ENCODE data around the gene PRX. TPM values are rescaled to one million over a fixed set of nuclear protein-coding genes. Genes with fewer than 3 reads are reported as not detected.

The PRX gene
- total RNA-seq, 1 experiment from 2014 or later: 1.6 TPM

DNA sequence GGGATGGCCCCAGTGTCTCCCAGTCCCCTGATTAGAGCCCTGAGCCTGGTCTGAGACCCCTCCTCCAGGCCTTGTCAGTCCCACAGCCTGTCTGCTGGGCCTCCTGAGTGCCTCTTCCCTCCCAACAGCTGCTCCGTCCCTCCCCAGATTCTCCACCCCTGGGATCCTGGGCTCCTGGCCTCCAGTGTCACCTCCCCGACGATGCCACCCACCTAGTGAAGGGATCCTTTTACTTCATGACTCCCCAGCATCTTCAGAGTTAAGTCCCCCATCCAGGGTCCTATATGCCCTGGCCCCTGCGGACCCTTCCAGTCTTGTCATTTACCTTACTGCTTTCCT lies 4.4 kb upstream of the PRX start:
- no peak for DNase-seq
- no TSS peak for BruUV-seq (replicated peaks)
- CTCF ChIA-PET: interaction anchor here (0.5 kb wide), 1 partner anchor 15 kb away, joined by 4 read pairs; no protein-coding TSS in a partner anchor
- Mint-ChIP-seq H3K9me3 (ENCODE audit: low read depth, unreplicated experiment) (no peaks in the 10 kb centered on the region), H3K36me3 (ENCODE audit: insufficient read depth, unreplicated experiment) (peaks cover 31% of the 10 kb centered on the region), H3K4me1 (ENCODE audit: low read depth, unreplicated experiment) (peaks cover 44% of the 10 kb centered on the region), H3K27me3 (ENCODE audit: unreplicated experiment) (no peaks in the 10 kb centered on the region), H3K4me3 (ENCODE audit: low read depth, unreplicated experiment) (no peak overlapping the region), H3K27ac (ENCODE audit: unreplicated experiment) (no peak overlapping the region)
- TF ChIP-seq, protein P1, sequence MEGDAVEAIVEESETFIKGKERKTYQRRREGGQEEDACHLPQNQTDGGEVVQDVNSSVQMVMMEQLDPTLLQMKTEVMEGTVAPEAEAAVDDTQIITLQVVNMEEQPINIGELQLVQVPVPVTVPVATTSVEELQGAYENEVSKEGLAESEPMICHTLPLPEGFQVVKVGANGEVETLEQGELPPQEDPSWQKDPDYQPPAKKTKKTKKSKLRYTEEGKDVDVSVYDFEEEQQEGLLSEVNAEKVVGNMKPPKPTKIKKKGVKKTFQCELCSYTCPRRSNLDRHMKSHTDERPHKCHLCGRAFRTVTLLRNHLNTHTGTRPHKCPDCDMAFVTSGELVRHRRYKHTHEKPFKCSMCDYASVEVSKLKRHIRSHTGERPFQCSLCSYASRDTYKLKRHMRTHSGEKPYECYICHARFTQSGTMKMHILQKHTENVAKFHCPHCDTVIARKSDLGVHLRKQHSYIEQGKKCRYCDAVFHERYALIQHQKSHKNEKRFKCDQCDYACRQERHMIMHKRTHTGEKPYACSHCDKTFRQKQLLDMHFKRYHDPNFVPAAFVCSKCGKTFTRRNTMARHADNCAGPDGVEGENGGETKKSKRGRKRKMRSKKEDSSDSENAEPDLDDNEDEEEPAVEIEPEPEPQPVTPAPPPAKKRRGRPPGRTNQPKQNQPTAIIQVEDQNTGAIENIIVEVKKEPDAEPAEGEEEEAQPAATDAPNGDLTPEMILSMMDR (IDR thresholded peaks at IDR 0.05; ENCODE audit: unreplicated experiment): no peak
- intact Hi-C loops (cut with micrococcal nuclease; ENCODE audit: unreplicated experiment): no loop called here

DNA sequence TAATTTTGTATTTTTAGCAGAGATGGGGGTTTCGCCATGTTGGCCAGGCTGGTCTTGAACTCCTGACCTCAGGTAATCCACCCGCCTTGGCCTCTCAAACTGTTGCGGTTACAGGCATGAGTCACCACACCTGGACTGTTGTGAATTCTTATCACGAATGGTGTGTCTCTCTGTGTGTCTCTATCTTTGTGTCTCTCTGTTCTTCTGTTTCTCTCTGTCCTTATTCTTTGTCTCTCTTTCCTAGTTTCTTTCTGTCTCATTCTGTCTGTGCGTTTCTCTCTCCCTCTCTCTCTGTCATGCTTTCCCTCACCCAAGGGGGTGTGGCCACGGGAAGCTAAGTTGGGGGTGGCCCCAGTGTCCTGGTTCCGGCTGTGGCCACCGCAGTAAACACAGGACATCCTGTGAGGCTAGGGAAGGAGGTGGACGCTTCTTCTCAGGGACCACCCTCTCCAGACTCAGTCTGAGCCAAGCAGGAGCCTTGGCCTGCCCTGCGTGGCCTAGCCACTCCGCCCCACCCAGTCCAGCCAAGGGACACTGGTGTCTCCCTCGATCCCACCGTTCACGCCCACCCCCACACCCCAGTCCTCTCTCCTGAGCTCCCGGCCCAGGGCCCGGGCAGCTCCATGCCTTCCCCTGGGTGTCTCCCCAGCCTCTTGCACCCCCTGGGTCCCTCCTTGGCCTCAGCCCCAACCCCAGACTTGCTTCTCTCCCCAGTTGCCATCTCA lies 3.9 kb upstream of the PRX start:
- H3K4me1 Mint-ChIP-seq (ENCODE audit: low read depth, unreplicated experiment): peaks cover 45% of the 10 kb centered on the region
- CTCF ChIA-PET: interaction anchor here (0.5 kb wide), 1 partner anchor 14 kb away, joined by 4 read pairs; no protein-coding TSS in a partner anchor
- H3K4me3 Mint-ChIP-seq (ENCODE audit: low read depth, unreplicated experiment): peak overlapping the region; percentile 6
- H3K36me3 Mint-ChIP-seq (ENCODE audit: insufficient read depth, unreplicated experiment): peaks cover 26% of the 10 kb centered on the region
- BruUV-seq (replicated peaks): no TSS peak
- H3K27ac Mint-ChIP-seq (ENCODE audit: unreplicated experiment): peak overlapping the region; percentile 40
- peak; percentile 61 for DNase-seq
- no peaks in the 10 kb centered on the region for H3K27me3 Mint-ChIP-seq (ENCODE audit: unreplicated experiment)
- intact Hi-C loops (cut with micrococcal nuclease; ENCODE audit: unreplicated experiment): no loop called here
- no peaks in the 10 kb centered on the region for H3K9me3 Mint-ChIP-seq (ENCODE audit: low read depth, unreplicated experiment)
- TF ChIP-seq, protein P1 (IDR thresholded peaks at IDR 0.05; ENCODE audit: unreplicated experiment): no peak

DNA sequence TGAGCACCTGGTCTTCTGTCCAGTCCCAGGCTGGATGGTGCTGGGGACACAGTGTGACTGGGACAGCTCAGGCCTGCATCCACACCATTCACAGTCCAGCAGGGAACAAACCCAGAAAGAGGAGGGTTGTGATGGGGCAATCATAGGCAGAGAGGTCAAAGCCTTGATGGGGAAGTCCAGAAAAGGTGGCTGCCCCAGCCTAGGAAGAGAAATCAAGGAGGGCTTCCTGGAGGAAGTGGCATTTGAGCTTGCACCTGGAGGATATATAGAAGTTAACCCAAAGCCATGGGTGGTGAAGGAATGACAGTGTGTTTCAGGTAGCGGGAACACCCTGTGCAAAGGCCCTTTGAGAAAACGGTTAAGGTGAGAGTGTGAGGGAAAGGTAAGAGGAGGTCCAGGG lies 2.6 kb upstream of the PRX start:
- no peak for DNase-seq
- BruUV-seq (replicated peaks): no TSS peak
- CTCF ChIA-PET: no interaction called here
- H3K36me3 Mint-ChIP-seq (ENCODE audit: insufficient read depth, unreplicated experiment): peaks cover 13% of the 10 kb centered on the region
- H3K9me3 Mint-ChIP-seq (ENCODE audit: low read depth, unreplicated experiment): no peaks in the 10 kb centered on the region
- H3K27me3 Mint-ChIP-seq (ENCODE audit: unreplicated experiment): no peaks in the 10 kb centered on the region
- H3K4me1 Mint-ChIP-seq (ENCODE audit: low read depth, unreplicated experiment): peaks cover 52% of the 10 kb centered on the region
- intact Hi-C loops (cut with micrococcal nuclease; ENCODE audit: unreplicated experiment): no loop called here
- no peak overlapping the region for H3K4me3 Mint-ChIP-seq (ENCODE audit: low read depth, unreplicated experiment)
- TF ChIP-seq, protein P1 (IDR thresholded peaks at IDR 0.05; ENCODE audit: unreplicated experiment): no peak
- no peak overlapping the region for H3K27ac Mint-ChIP-seq (ENCODE audit: unreplicated experiment)

DNA sequence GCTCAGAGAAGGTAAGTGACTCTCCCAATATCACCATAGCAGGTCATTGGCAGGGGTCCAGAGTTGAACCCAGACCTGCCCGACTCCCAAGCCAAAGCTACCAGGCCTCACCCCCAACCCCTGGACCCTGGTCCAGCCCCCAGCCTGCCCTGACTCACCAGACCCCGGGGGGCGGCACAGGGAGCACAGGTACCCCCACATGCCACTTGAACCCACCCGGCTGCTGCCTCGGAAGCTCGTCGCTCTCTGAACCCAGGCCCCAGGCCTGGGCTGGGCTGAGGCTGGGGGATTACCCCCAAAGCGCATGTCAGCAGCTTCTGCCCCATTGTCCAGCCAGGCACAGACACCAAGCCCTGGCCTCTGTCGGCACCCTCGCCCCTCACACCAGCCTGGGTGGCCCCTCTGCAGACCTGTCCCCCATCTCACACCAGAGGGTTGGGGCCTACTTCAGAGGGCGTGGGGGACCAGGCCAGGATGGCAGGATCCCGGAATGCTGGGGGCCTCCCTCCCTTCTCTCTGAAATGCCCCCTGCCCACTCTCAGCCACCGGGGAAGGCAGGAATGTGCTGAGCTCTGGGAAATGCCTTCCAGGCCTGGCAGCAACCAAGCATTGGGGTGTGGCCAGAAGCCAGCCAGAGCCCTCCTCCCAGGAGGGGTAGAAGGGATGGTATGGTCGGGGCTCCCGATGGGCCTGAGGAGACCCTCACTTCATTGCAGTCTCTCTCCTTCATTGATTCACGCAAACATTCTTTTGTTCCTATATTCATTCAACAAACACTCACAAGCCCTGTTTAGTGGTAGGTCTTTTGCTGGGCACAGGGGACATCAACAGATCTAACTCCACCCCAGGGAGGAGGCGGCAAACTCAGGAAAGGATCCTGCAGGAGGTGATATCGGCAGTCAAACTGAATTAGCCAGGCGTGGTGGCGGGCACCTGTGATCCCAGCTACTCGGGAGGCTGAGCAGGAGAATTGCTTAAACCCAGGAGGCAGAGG lies 1.7 kb upstream of the PRX start:
- Mint-ChIP-seq H3K9me3 (ENCODE audit: low read depth, unreplicated experiment) (no peaks in the 10 kb centered on the region), H3K27me3 (ENCODE audit: unreplicated experiment) (no peaks in the 10 kb centered on the region), H3K4me3 (ENCODE audit: low read depth, unreplicated experiment) (no peak overlapping the region), H3K36me3 (ENCODE audit: insufficient read depth, unreplicated experiment) (peaks cover 9% of the 10 kb centered on the region), H3K4me1 (ENCODE audit: low read depth, unreplicated experiment) (peaks cover 51% of the 10 kb centered on the region), H3K27ac (ENCODE audit: unreplicated experiment) (no peak overlapping the region)
- no TSS peak for BruUV-seq (replicated peaks)
- TF ChIP-seq, protein P1 (IDR thresholded peaks at IDR 0.05; ENCODE audit: unreplicated experiment): no peak
- CTCF ChIA-PET: interaction anchor here (0.5 to 0.6 kb wide), 2 partner anchors 9 to 106 kb away, joined by 3 to 4 read pairs; no protein-coding TSS in a partner anchor
- no peak for DNase-seq
- intact Hi-C loops (cut with micrococcal nuclease; ENCODE audit: unreplicated experiment): no loop called here

All from Calu3 (cell line).